Measurements from ENCODE around the gene GAP43.

The GAP43 gene

GRCh38 chr3:115683305-115683704, 60.0 kb downstream of the GAP43 start:
- H3K4me1 Mint-ChIP-seq (ENCODE audit: low read depth in 2 of 2): no peaks in the 10 kb centered on the region
- H3K36me3 Mint-ChIP-seq (ENCODE audit: insufficient read depth): no peaks in the 10 kb centered on the region
- no peak overlapping the region for H3K27ac Mint-ChIP-seq
- DNase-seq (no peak), ATAC-seq (replicated peaks) (no peak)
- no peak overlapping the region for H3K4me3 Mint-ChIP-seq
- no peaks in the 10 kb centered on the region for H3K9me3 Mint-ChIP-seq
- peaks cover 37 to 43% of the 10 kb centered on the region in 2 donors for H3K27me3 Mint-ChIP-seq

- no peaks in the 10 kb centered on the region for H3K9me3 Mint-ChIP-seq
- H3K36me3 Mint-ChIP-seq (ENCODE audit: insufficient read depth): no peaks in the 10 kb centered on the region
- DNase-seq (no peak), ATAC-seq (replicated peaks) (no peak)
- H3K4me3 Mint-ChIP-seq: no peak overlapping the region
- peaks cover 38 to 43% of the 10 kb centered on the region in 2 donors for H3K27me3 Mint-ChIP-seq
- H3K4me1 Mint-ChIP-seq (ENCODE audit: low read depth in 2 of 2): no peaks in the 10 kb centered on the region
- no peak overlapping the region for H3K27ac Mint-ChIP-seq
Observed at GRCh38 chr3:115683773-115684172, 60.5 kb downstream of the GAP43 start.

- Mint-ChIP-seq H3K36me3 (ENCODE audit: insufficient read depth) (no peaks in the 10 kb centered on the region), H3K27ac (no peak overlapping the region), H3K9me3 (no peaks in the 10 kb centered on the region), H3K27me3 (peaks cover 29 to 36% of the 10 kb centered on the region in 2 donors), H3K4me1 (ENCODE audit: low read depth in 2 of 2) (no peaks in the 10 kb centered on the region), H3K4me3 (no peak overlapping the region)
- no peak for ATAC-seq (replicated peaks)
- DNase-seq: no peak
Observed at GRCh38 chr3:115685097-115685496, 61.8 kb downstream of the GAP43 start.

- no peaks in the 10 kb centered on the region for H3K9me3 Mint-ChIP-seq
- DNase-seq (no peak), ATAC-seq (replicated peaks) (no peak)
- H3K27me3 Mint-ChIP-seq: peaks cover 19 to 21% of the 10 kb centered on the region in 2 donors
- H3K36me3 Mint-ChIP-seq (ENCODE audit: insufficient read depth): no peaks in the 10 kb centered on the region
- no peak overlapping the region for H3K27ac Mint-ChIP-seq
- no peaks in the 10 kb centered on the region for H3K4me1 Mint-ChIP-seq (ENCODE audit: low read depth in 2 of 2)
- no peak overlapping the region for H3K4me3 Mint-ChIP-seq
Observed at GRCh38 chr3:115687721-115688120, 64.4 kb downstream of the GAP43 start.

- no peak for DNase-seq
- no peaks in the 10 kb centered on the region for H3K36me3 Mint-ChIP-seq (ENCODE audit: insufficient read depth)
- no peak for ATAC-seq (replicated peaks)
- H3K27me3 Mint-ChIP-seq: peaks cover 13 to 21% of the 10 kb centered on the region in 2 donors
- H3K4me1 Mint-ChIP-seq (ENCODE audit: low read depth in 2 of 2): no peaks in the 10 kb centered on the region
- H3K9me3 Mint-ChIP-seq: no peaks in the 10 kb centered on the region
- no peak overlapping the region for H3K4me3 Mint-ChIP-seq
- no peak overlapping the region for H3K27ac Mint-ChIP-seq
Observed at GRCh38 chr3:115688418-115688817, 65.1 kb downstream of the GAP43 start.

GRCh38 chr3:115689928-115690327, 66.6 kb downstream of the GAP43 start:
- ATAC-seq (replicated peaks): no peak
- H3K4me3 Mint-ChIP-seq: no peak overlapping the region
- H3K36me3 Mint-ChIP-seq (ENCODE audit: insufficient read depth): peaks cover 3% of the 10 kb centered on the region
- peaks cover 7 to 12% of the 10 kb centered on the region in 2 donors for H3K27me3 Mint-ChIP-seq
- no peak overlapping the region for H3K27ac Mint-ChIP-seq
- DNase-seq: no peak
- no peaks in the 10 kb centered on the region for H3K4me1 Mint-ChIP-seq (ENCODE audit: low read depth in 2 of 2)
- H3K9me3 Mint-ChIP-seq: no peaks in the 10 kb centered on the region

- Mint-ChIP-seq H3K27me3 (peaks cover 7 to 11% of the 10 kb centered on the region in 2 donors), H3K4me1 (ENCODE audit: low read depth in 2 of 2) (no peaks in the 10 kb centered on the region), H3K27ac (no peak overlapping the region), H3K36me3 (ENCODE audit: insufficient read depth) (peaks cover 3% of the 10 kb centered on the region), H3K9me3 (no peaks in the 10 kb centered on the region), H3K4me3 (no peak overlapping the region)
- no peak for DNase-seq
- ATAC-seq (replicated peaks): no peak
Observed at GRCh38 chr3:115691964-115692363, 68.7 kb downstream of the GAP43 start.

GRCh38 chr3:115692887-115693524, 69.7 kb downstream of the GAP43 start:
- Mint-ChIP-seq H3K4me1 (ENCODE audit: low read depth in 2 of 2) (no peaks in the 10 kb centered on the region), H3K27ac (no peak overlapping the region), H3K36me3 (ENCODE audit: insufficient read depth) (peaks cover 3% of the 10 kb centered on the region), H3K9me3 (no peaks in the 10 kb centered on the region), H3K27me3 (peaks cover 7 to 11% of the 10 kb centered on the region in 2 donors), H3K4me3 (no peak overlapping the region)
- ATAC-seq (replicated peaks): peak; percentile 86
- DNase-seq: peak; percentile 51 to 68 (median 57)

GRCh38 chr3:115693868-115694267, 70.6 kb downstream of the GAP43 start:
- H3K9me3 Mint-ChIP-seq: no peaks in the 10 kb centered on the region
- no peak for DNase-seq
- no peak for ATAC-seq (replicated peaks)
- peaks cover 3% of the 10 kb centered on the region for H3K36me3 Mint-ChIP-seq (ENCODE audit: insufficient read depth)
- H3K27me3 Mint-ChIP-seq: peaks cover 3 to 5% of the 10 kb centered on the region in 2 donors
- no peak overlapping the region for H3K27ac Mint-ChIP-seq
- no peaks in the 10 kb centered on the region for H3K4me1 Mint-ChIP-seq (ENCODE audit: low read depth in 2 of 2)
- no peak overlapping the region for H3K4me3 Mint-ChIP-seq

- Mint-ChIP-seq H3K4me3 (no peak overlapping the region), H3K27me3 (no peaks in the 10 kb centered on the region), H3K27ac (no peak overlapping the region), H3K4me1 (ENCODE audit: low read depth in 2 of 2) (peaks cover 3 to 4% of the 10 kb centered on the region in 2 donors), H3K9me3 (no peaks in the 10 kb centered on the region), H3K36me3 (ENCODE audit: insufficient read depth) (peaks cover 3% of the 10 kb centered on the region)
- no peak for ATAC-seq (replicated peaks)
- DNase-seq: no peak
Observed at GRCh38 chr3:115695090-115695489, 71.8 kb downstream of the GAP43 start.

GRCh38 chr3:115697263-115698053, 74.1 kb downstream of the GAP43 start:
- Mint-ChIP-seq H3K4me3 (no peak overlapping the region), H3K9me3 (no peaks in the 10 kb centered on the region), H3K4me1 (ENCODE audit: low read depth in 2 of 2) (peaks cover 3 to 4% of the 10 kb centered on the region in 2 donors), H3K27ac (no peak overlapping the region), H3K27me3 (no peaks in the 10 kb centered on the region), H3K36me3 (ENCODE audit: insufficient read depth) (peaks cover 3% of the 10 kb centered on the region)
- no peak for DNase-seq
- ATAC-seq (replicated peaks): no peak

- ATAC-seq (replicated peaks): peak; percentile 31
- Mint-ChIP-seq H3K36me3 (ENCODE audit: insufficient read depth) (no peaks in the 10 kb centered on the region), H3K4me3 (no peak overlapping the region), H3K27ac (no peak overlapping the region), H3K4me1 (ENCODE audit: low read depth in 2 of 2) (peaks cover 3 to 4% of the 10 kb centered on the region in 2 donors), H3K27me3 (no peaks in the 10 kb centered on the region), H3K9me3 (no peaks in the 10 kb centered on the region)
- DNase-seq: no peak
Observed at GRCh38 chr3:115698851-115699591, 75.7 kb downstream of the GAP43 start.

- DNase-seq (no peak), ATAC-seq (replicated peaks) (no peak)
- no peak overlapping the region for H3K27ac Mint-ChIP-seq
- H3K4me1 Mint-ChIP-seq (ENCODE audit: low read depth in 2 of 2): peaks cover 3 to 4% of the 10 kb centered on the region in 2 donors
- H3K27me3 Mint-ChIP-seq: peaks cover 0 to 4% of the 10 kb centered on the region in 2 donors
- H3K9me3 Mint-ChIP-seq: no peaks in the 10 kb centered on the region
- no peak overlapping the region for H3K4me3 Mint-ChIP-seq
- no peaks in the 10 kb centered on the region for H3K36me3 Mint-ChIP-seq (ENCODE audit: insufficient read depth)
Observed at GRCh38 chr3:115699706-115700105, 76.4 kb downstream of the GAP43 start.

Data from effector memory CD8-positive, alpha-beta T cell (primary cell).